Measurements from ENCODE around the gene HYAL3.

GRCh38 chr3:50318163-50318562 lies 19.0 kb upstream of the HYAL3 start:
- TF ChIP-seq EZH2phosphoT487 (IDR thresholded peaks at IDR 0.05; ENCODE audit: insufficient read depth, low read depth) = no peak
- no peak for TF ChIP-seq EZH2 (IDR thresholded peaks at IDR 0.05; ENCODE audit: insufficient read depth, poor library complexity, severe bottlenecking)

All from GM23248 (cell line).